Right ventricle myocardium inferior (tissue), 1 donor: ENCODE data around the gene PRR23C. TPM values are rescaled to one million over a fixed set of nuclear protein-coding genes. Genes with fewer than 3 reads are reported as not detected.
"Not testable (repeated sequence)": the region's sequence is repeated elsewhere in the genome, so short reads cannot be mapped to it uniquely, and the experiment has no call there.

ENCODE experiments used
- ATAC-seq: fragments of 200-7000 bp; cut with Tn5 transposase; one replicate; pipeline ENCODE4 v1.9.1; 2020; ENCODE audit warnings: mild to moderate bottlenecking, moderate library complexity
- DNase-seq: peaks from one replicate; pipeline ENCODE4 v3.0.0; 2021; ENCODE audit errors: missing footprints
- intact Hi-C: fragments of 100-400 bp; cut with DNase I; formaldehyde crosslinking; loops from one replicate; pipeline ENCODE4 v1.11.0; 2022
- long read RNA-seq: library from polyadenylated mRNA; unstranded; transcript quantifications from one replicate; pipeline ENCODE4 v2.0.0, GENCODE V29; 2021
- total RNA-seq: library from RNA; stranded (reverse); fragmentation: NEBNext Ultra II Directional; extraction: Animal tissue kit (Norgen Biotek cat#: 25700); gene quantifications from one replicate; pipeline ENCODE4 v1.2.1, GENCODE V29; 2021
- donor health status: DM: no; HTN: yes; CAD: no; lungs with severe emphysema.

Gene PRR23C
- not detected for total RNA-seq
- long read RNA-seq: 0 reads

- no peak for ATAC-seq
- intact Hi-C loops: no loop called here
- no peak for DNase-seq
These were observed at the start of gene PRR23C for GRCh38 chr3:139044366-139045210. TSS of gene PRR23C (minus strand) at chr3:139044892. CDS start at chr3:139044620, 272 bp downstream.

- ATAC-seq: no peak
- DNase-seq: no peak
- intact Hi-C loops: no loop called here
These were observed 49.1 kb upstream of the PRR23C start for GRCh38 chr3:139093840-139094239.

GRCh38 chr3:139088462-139089324 is 44.0 kb upstream of the PRR23C start:
- ATAC-seq: no peak

GRCh38 chr3:139087621-139088020 is 42.9 kb upstream of the PRR23C start:
- ATAC-seq: no peak
- intact Hi-C loops: no loop called here
- DNase-seq: no peak

More at GRCh38 chr3:139088462-139089324, 44.0 kb upstream of the PRR23C start:
- no peak for DNase-seq
- intact Hi-C loops: no loop called here

GRCh38 chr3:139084176-139084575 is 39.5 kb upstream of the PRR23C start:
- ATAC-seq (no peak), DNase-seq (no peak)
- intact Hi-C loops: no loop called here

GRCh38 chr3:139074565-139075115 is 29.9 kb upstream of the PRR23C start:
- ATAC-seq (no peak), DNase-seq (no peak)
- intact Hi-C loops: no loop called here

GRCh38 chr3:139062918-139063317 is 18.2 kb upstream of the PRR23C start:
- no peak for DNase-seq
- intact Hi-C loops: no loop called here
- no peak for ATAC-seq

GRCh38 chr3:139052802-139053600 is 8.3 kb upstream of the PRR23C start:
- ATAC-seq (no peak), DNase-seq (no peak)
- intact Hi-C loops: no loop called here

- ATAC-seq: no peak
- intact Hi-C loops: no loop called here
- no peak for DNase-seq
These were observed 932 bp downstream of the PRR23C start for GRCh38 chr3:139043554-139044365.

- DNase-seq (no peak), ATAC-seq (no peak)
- intact Hi-C loops: no loop called here
These were observed 7.2 kb downstream of the PRR23C start for GRCh38 chr3:139037478-139037877.

- no peak for ATAC-seq
- intact Hi-C loops: no loop called here
These were observed 12.2 kb downstream of the PRR23C start for GRCh38 chr3:139032326-139033002.

GRCh38 chr3:139030576-139030975 is 14.1 kb downstream of the PRR23C start:
- DNase-seq, intact Hi-C loops: not testable (repeated sequence)

More at GRCh38 chr3:139032326-139033002, 12.2 kb downstream of the PRR23C start:
- no peak for DNase-seq

GRCh38 chr3:139024968-139025367 is 19.7 kb downstream of the PRR23C start:
- intact Hi-C loops: no loop called here
- ATAC-seq (no peak), DNase-seq (no peak)

More at GRCh38 chr3:139030576-139030975, 14.1 kb downstream of the PRR23C start:
- not testable (repeated sequence) for ATAC-seq

- intact Hi-C loops: no loop called here
- DNase-seq: no peak
- no peak for ATAC-seq
These were observed 23.8 kb downstream of the PRR23C start, which contains the start of gene PRR23B for GRCh38 chr3:139020868-139021234. TSS of gene PRR23B (minus strand) at chr3:139020926. CDS start at chr3:139020661, 265 bp downstream.

GRCh38 chr3:139020036-139020867 is 24.4 kb downstream of the PRR23C start:
- intact Hi-C loops: no loop called here
- ATAC-seq (no peak), DNase-seq (no peak)

- no peak for ATAC-seq
- intact Hi-C loops: no loop called here
These were observed 28.2 kb downstream of the PRR23C start for GRCh38 chr3:139016430-139017048.

More at GRCh38 chr3:139016430-139017048, 28.2 kb downstream of the PRR23C start:
- DNase-seq: no peak
